ENCODE data around the gene AP2A2.

The AP2A2 gene

GRCh38 chr11:933142-933851, 7.6 kb downstream of the AP2A2 start:
- no peak for TF ChIP-seq CTCF (IDR thresholded peaks at IDR 0.05; ENCODE audit: low read depth, low read length, poor library complexity, severe bottlenecking)
- TF ChIP-seq EZH2phosphoT487 (IDR thresholded peaks at IDR 0.05; ENCODE audit: borderline replicate concordance, low read length) = no peak
- Histone ChIP-seq H3K4me3 (ENCODE audit: low read length) (no peak overlapping the region), H3K4me1 (ENCODE audit: control insufficient read depth, low read length) (peaks cover 5% of the 10 kb centered on the region), H3F3A (ENCODE audit: control insufficient read depth, insufficient read depth) (no peaks in the 10 kb centered on the region), H3K79me2 (ENCODE audit: control insufficient read depth, low read length) (peaks cover 87% of the 10 kb centered on the region), H3K27ac (ENCODE audit: low read depth, low read length) (no peak overlapping the region), H3K9me3 (ENCODE audit: control insufficient read depth, insufficient read depth, low read length) (no peaks in the 10 kb centered on the region), H3K27me3 (ENCODE audit: control insufficient read depth, low read length) (no peaks in the 10 kb centered on the region), H3K4me2 (ENCODE audit: low read length) (no peak overlapping the region), H3K9me2 (replicated peaks; ENCODE audit: control insufficient read depth, low read length) (no peaks in the 10 kb centered on the region), H4K20me1 (ENCODE audit: control insufficient read depth, insufficient read depth, low read depth, low read length) (peaks cover 6% of the 10 kb centered on the region; the same call in 1 of the 2 replicates), H3K36me3 (ENCODE audit: control insufficient read depth, low read length) (0 out of 2 replicates have a peak, but pooled peaks cover 2% of the 10 kb centered on the region)

- TF ChIP-seq EZH2phosphoT487 (IDR thresholded peaks at IDR 0.05; ENCODE audit: borderline replicate concordance, low read length) (no peak), CTCF (IDR thresholded peaks at IDR 0.05; ENCODE audit: low read depth, low read length, poor library complexity, severe bottlenecking) (no peak)
- Histone ChIP-seq H3K36me3 (ENCODE audit: control insufficient read depth, low read length) (0 out of 2 replicates have a peak, but pooled peaks cover 2% of the 10 kb centered on the region), H3K4me2 (ENCODE audit: low read length) (no peak overlapping the region), H3K79me2 (ENCODE audit: control insufficient read depth, low read length) (peaks cover 85% of the 10 kb centered on the region), H3K4me3 (ENCODE audit: low read length) (no peak overlapping the region), H4K20me1 (ENCODE audit: control insufficient read depth, insufficient read depth, low read depth, low read length) (peaks cover 6% of the 10 kb centered on the region; the same call in 1 of the 2 replicates), H3K9me3 (ENCODE audit: control insufficient read depth, insufficient read depth, low read length) (no peaks in the 10 kb centered on the region), H3K27me3 (ENCODE audit: control insufficient read depth, low read length) (no peaks in the 10 kb centered on the region), H3K4me1 (ENCODE audit: control insufficient read depth, low read length) (peaks cover 5% of the 10 kb centered on the region), H3K27ac (ENCODE audit: low read depth, low read length) (no peak overlapping the region), H3K9me2 (replicated peaks; ENCODE audit: control insufficient read depth, low read length) (no peaks in the 10 kb centered on the region), H3F3A (ENCODE audit: control insufficient read depth, insufficient read depth) (no peaks in the 10 kb centered on the region)
Measured at GRCh38 chr11:933936-934335, 8.3 kb downstream of the AP2A2 start.

GRCh38 chr11:934527-934926, 8.9 kb downstream of the AP2A2 start:
- no peak overlapping the region for H3K27ac ChIP-seq (ENCODE audit: low read depth, low read length)

More at GRCh38 chr11:934527-934926, 8.9 kb downstream of the AP2A2 start:
- no peaks in the 10 kb centered on the region for H3K27me3 ChIP-seq (ENCODE audit: control insufficient read depth, low read length)
- H3K4me2 ChIP-seq (ENCODE audit: low read length) = no peak overlapping the region
- peaks cover 6% of the 10 kb centered on the region; the same call in 1 of the 2 replicates for H4K20me1 ChIP-seq (ENCODE audit: control insufficient read depth, insufficient read depth, low read depth, low read length)
- H3K9me3 ChIP-seq (ENCODE audit: control insufficient read depth, insufficient read depth, low read length) = no peaks in the 10 kb centered on the region
- H3K9me2 ChIP-seq (replicated peaks; ENCODE audit: control insufficient read depth, low read length) = no peaks in the 10 kb centered on the region
- TF ChIP-seq CTCF (IDR thresholded peaks at IDR 0.05; ENCODE audit: low read depth, low read length, poor library complexity, severe bottlenecking) = no peak
- TF ChIP-seq EZH2phosphoT487 (IDR thresholded peaks at IDR 0.05; ENCODE audit: borderline replicate concordance, low read length) = no peak
- peaks cover 85% of the 10 kb centered on the region for H3K79me2 ChIP-seq (ENCODE audit: control insufficient read depth, low read length)
- no peak overlapping the region for H3K4me3 ChIP-seq (ENCODE audit: low read length)
- H3F3A ChIP-seq (ENCODE audit: control insufficient read depth, insufficient read depth) = no peaks in the 10 kb centered on the region
- 0 out of 2 replicates have a peak, but pooled peaks cover 2% of the 10 kb centered on the region for H3K36me3 ChIP-seq (ENCODE audit: control insufficient read depth, low read length)
- peaks cover 5% of the 10 kb centered on the region for H3K4me1 ChIP-seq (ENCODE audit: control insufficient read depth, low read length)
